RWPE1 (cell line): Measurements from ENCODE around the gene LRRC45.

Experiments
- CTCF ChIA-PET: fragments of 350-600 bp; sonication (Branson Sonifier 250); formaldehyde crosslinking; extraction: SDS; loops from one replicate; lab custom pipeline; 2021; lab: Yijun Ruan, JAX
- POLR2A ChIA-PET: fragments of 400-600 bp; formaldehyde crosslinking; extraction: SDS; loops from one replicate; lab custom pipeline; 2020; ENCODE audit warnings: antibody characterized with exemption; ENCODE audit not compliant: low non-redundant PET; lab: Yijun Ruan, JAX
- DNase-seq: peaks from one replicate; pipeline ENCODE4 v3.0.0; 2012; ENCODE audit warnings: low spot score
- H3K27ac ChIP-seq: fragments of 450-650 bp; 2 replicates; pipeline ENCODE4 v1.5.1; 2017
- TF ChIP-seq, protein P1 (sequence below): fragments of 450-650 bp; conservative IDR thresholded peaks from 2 replicates; pipeline ENCODE4 v1.5.1; 2017; ENCODE audit warnings: low read depth, mild to moderate bottlenecking

The LRRC45 gene

DNA sequence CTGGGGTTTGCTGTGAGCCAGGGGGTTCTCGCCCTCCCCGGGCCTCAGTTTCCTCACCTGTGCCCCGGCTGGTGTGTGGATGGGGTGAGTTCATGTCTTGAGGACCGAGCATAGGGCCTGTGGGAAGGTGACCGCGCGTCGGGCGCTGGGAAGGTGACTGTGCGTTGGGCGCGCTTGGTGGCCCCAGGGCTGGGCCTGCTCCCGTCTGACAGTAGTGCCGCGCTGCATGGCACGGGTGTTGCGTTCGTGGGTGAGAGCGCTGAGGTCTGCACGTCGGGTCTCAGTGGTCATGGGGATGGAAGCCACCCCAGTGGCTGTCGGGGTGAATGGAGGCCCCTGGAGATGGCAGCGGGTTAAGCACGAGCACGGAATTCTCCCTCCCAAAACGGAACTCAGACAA, 36.5 kb upstream of the LRRC45 start:
- DNase-seq = no peak
- ChIA-PET POLR2A (no interaction called here), CTCF (interaction anchor here (1.5 kb wide), 1 partner anchor 27 kb away, joined by 6 read pairs; no protein-coding TSS in a partner anchor)
- TF ChIP-seq, protein P1, sequence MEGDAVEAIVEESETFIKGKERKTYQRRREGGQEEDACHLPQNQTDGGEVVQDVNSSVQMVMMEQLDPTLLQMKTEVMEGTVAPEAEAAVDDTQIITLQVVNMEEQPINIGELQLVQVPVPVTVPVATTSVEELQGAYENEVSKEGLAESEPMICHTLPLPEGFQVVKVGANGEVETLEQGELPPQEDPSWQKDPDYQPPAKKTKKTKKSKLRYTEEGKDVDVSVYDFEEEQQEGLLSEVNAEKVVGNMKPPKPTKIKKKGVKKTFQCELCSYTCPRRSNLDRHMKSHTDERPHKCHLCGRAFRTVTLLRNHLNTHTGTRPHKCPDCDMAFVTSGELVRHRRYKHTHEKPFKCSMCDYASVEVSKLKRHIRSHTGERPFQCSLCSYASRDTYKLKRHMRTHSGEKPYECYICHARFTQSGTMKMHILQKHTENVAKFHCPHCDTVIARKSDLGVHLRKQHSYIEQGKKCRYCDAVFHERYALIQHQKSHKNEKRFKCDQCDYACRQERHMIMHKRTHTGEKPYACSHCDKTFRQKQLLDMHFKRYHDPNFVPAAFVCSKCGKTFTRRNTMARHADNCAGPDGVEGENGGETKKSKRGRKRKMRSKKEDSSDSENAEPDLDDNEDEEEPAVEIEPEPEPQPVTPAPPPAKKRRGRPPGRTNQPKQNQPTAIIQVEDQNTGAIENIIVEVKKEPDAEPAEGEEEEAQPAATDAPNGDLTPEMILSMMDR = no peak
- no peak overlapping the region for H3K27ac ChIP-seq

- ChIA-PET CTCF (interaction anchor here (0.7 kb wide), 1 partner anchor 29 kb away, joined by 3 read pairs; no protein-coding TSS in a partner anchor), POLR2A (no interaction called here)
- H3K27ac ChIP-seq = peak overlapping the region; percentile 100
Measured at GRCh38 chr17:81987161-81987770, 35.8 kb upstream of the LRRC45 start.

DNA sequence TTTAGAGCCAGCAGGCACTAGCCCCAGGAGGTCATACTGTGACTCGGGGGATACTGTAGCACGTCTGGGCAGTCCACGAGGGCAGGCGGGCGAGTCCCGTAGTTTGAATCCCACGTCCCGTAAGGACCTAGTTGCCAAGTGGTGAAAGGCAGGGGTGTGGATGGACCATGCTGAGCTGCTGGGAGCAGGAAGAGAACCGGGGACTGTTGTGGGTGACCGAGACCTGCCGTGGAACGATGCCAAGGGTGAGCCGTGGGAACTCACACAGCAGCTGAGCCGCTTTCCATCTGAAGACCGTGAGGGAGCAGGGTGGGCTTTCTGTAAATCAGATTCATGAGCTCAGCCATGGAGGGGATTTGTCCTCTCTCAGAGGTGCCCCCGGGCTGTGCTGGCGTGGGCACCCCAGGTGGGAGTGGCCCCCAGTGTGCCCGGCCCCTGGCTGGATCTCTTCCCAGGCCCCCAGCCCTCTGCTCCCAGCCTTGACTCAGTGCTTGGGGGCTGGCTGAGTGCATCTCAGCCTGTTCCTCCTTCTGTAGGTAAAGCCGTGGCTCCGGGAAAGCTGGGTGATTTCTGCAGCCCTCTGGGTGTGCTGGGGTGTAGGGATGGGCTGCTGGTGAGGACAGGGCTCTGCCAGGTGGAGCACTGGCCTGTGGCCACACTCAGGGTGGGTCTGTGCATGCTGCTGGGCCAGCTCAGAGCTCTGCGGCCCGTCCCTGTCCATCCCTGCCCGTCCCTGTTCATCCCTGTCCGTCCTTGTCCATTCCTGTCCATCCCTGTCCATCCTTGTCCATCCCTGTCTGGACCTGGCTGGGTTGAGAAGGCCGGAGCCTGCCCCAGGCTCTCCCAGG, 32.0 kb upstream of the LRRC45 start:
- no peak for DNase-seq
- peak overlapping the region; percentile 100 for H3K27ac ChIP-seq
- ChIA-PET CTCF (interaction anchor here (0.6 to 2.0 kb wide), 5 partner anchors 12 to 668 kb away, joined by 3 to 18 read pairs (median 3); no protein-coding TSS in a partner anchor), POLR2A (interaction anchor here (1.0 to 1.1 kb wide), 2 partner anchors 13 to 14 kb away, joined by 4 to 5 read pairs; partner anchors contain the start of gene ASPSCR1)
- TF ChIP-seq, protein P1 = no peak

More at GRCh38 chr17:81987161-81987770, 35.8 kb upstream of the LRRC45 start:
- TF ChIP-seq, protein P1 = no peak
- DNase-seq = no peak

DNA sequence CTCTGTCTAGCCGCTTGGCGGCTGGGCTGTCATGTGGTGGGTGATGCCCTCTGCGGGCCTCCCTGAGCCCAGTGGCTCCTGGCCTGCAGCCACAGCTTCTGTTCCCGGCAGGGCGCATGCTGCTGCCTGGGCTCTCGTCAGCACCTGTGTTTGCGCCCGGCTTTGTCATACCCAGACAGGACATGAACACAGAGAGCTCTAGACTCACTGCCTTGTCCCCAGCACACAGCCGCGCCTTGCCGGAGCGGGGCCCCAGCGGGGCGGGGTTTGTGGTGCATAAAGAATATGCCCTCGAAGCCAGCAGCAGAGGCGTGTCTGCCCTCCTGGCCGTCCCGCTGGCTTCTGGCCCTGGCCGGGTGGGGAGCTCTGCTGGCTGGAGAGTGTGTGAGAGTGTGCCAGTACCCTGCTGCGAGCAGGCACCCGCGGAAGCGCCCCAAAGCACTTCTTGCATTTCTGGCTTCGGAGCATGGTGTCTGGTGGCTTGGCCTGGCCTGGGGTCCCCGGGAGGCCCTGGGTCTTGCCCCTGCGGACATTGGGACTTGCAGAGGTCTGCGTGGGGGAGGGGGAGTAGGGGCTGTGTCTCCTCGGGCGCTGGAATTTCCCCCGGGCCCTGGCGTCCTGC, 31.3 kb upstream of the LRRC45 start:
- CTCF ChIA-PET = interaction anchor here (0.6 to 2.0 kb wide), 7 partner anchors 11 to 669 kb away, joined by 3 to 18 read pairs (median 3); no protein-coding TSS in a partner anchor
- peak; percentile 58 for DNase-seq
- H3K27ac ChIP-seq = peak overlapping the region; percentile 100
- TF ChIP-seq, protein P1 = no peak
- POLR2A ChIA-PET = interaction anchor here (1.0 to 1.1 kb wide), 2 partner anchors 12 to 15 kb away, joined by 4 to 5 read pairs; partner anchors contain the start of gene ASPSCR1

GRCh38 chr17:81992306-81993102, 30.6 kb upstream of the LRRC45 start:
- ChIA-PET CTCF (interaction anchor here (0.7 to 1.3 kb wide), 4 partner anchors 10 to 34 kb away, joined by 3 to 6 read pairs (median 4); no protein-coding TSS in a partner anchor), POLR2A (interaction anchor here (1.0 to 1.1 kb wide), 2 partner anchors 11 to 16 kb away, joined by 4 to 5 read pairs; partner anchors contain the start of gene ASPSCR1)
- peak overlapping the region; percentile 100 for H3K27ac ChIP-seq
- TF ChIP-seq, protein P1 = no peak
- no peak for DNase-seq
